Stimulated activated CD4-positive, alpha-beta T cell treated with anti-CD3 and anti-CD28 coated beads, TNF-alpha, amount 100 ng/mL, for 1 hour (primary cell): ENCODE results near the gene CNTLN.
"Not testable (repeated sequence)": the region's sequence is repeated elsewhere in the genome, so short reads cannot be mapped to it uniquely, and the experiment has no call there.

Experiments used
- DNase-seq, 3 donors: peaks; one replicate each; pipeline ENCODE4 v3.0.0-alpha.2; 2020; ENCODE audit warnings: low read depth in 3 of 3, low spot score in 1 of 3

CNTLN gene

DNA sequence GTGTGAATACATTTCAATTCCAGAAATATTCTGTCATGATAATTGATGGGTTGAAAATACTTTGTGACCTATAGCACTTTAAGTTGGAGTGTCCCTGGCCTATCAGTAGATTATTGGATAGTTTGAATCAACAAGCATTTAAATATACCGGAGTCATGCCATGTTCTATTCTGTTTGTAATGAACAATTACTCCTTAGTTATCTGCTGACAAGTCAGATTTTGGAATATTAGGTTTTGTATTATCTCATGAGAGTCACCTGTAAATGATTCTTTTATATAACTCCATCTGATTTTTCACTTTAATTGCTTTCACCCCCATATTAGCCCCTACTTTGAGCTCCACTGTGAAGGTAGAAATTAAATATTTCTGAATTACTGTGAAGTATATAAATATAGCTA, 351.6 kb downstream of the CNTLN start:
- DNase-seq = no peak

DNA sequence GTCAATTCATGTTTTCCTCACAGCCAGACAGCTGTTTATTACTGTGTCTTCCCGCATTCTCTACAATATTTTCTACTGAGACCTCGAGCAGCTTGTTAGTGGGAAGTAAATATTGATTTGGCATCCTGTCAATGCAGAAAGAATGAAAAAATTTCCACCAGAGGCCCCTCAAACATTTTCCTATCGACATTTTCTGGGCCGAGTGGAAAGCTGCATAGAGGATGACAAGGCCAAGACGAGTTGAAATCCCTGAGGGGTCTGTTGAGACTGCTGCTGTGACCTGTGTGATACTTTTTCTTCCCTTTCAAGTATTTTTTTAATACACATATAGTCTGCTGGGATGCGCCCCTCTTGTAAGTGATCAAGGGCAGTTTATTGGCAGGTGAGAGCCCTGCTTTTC, 352.6 kb downstream of the CNTLN start:
- no peak for DNase-seq

DNA sequence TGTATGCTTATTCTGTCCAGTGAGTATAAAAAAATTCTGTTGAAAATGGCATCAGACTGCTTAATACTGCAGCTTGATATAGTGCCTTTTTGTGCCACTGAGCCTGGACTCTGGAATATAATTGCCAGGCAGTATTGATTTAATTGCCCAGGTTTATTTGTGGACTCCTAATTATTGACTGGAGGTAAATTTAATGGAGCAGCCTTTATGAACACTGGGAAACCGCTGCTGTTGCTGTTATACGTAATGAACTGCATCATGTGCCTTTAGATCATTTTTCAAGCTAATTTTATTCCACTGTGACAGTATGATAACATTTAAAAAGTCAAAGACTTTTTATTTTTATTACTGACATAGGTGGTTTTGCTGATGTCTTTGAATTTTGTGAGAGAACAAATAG, 353.8 kb downstream of the CNTLN start:
- no peak for DNase-seq

DNA sequence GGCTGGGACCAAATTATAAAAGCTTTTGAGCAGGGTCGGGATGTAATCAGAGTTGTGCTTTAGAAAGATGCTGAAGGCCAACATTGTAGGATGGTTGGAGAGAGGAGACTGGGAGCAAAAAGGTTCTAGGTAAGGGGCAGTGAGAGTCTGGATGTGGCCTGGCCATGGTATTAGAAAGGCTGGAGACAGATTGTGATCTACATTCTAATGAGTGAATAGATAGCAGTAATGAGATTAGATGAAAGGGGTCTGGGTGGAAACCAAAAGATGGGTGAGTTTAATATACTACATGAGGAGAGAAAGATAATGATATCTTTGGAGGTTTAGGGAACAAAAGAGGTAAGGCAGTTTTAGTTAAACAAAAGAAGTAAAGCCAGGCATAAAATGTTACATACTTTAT, 355.3 kb downstream of the CNTLN start:
- no peak for DNase-seq

DNA sequence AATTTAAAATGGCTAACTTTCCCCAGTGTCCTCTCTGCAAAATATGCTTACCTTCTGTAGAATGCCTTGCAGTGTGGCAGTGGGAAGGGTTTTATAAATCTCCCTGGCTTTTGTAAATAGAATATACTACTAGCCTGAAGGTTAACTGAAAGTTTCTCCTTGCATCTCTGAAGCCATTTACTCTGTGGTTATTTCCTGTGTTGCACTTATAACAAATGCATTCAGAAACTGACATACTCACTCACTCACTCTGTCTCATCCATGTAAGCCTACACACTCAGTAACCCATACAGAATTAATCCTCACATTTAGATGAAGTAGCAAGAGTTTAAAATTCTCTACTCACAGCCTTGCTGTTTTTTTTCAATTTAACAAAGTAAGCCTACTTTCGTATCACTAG, 356.9 kb downstream of the CNTLN start:
- no peak for DNase-seq

- DNase-seq = no peak
These were observed 368.4 kb downstream of the CNTLN start for GRCh38 chr9:17503196-17503595.

GRCh38 chr9:17509151-17509550, 374.3 kb downstream of the CNTLN start:
- DNase-seq = no peak

GRCh38 chr9:17509701-17510100, 374.9 kb downstream of the CNTLN start:
- DNase-seq = no peak

GRCh38 chr9:17519761-17520160, 384.9 kb downstream of the CNTLN start:
- no peak for DNase-seq

- DNase-seq = no peak
These were observed 385.6 kb downstream of the CNTLN start for GRCh38 chr9:17520268-17521064.

DNA sequence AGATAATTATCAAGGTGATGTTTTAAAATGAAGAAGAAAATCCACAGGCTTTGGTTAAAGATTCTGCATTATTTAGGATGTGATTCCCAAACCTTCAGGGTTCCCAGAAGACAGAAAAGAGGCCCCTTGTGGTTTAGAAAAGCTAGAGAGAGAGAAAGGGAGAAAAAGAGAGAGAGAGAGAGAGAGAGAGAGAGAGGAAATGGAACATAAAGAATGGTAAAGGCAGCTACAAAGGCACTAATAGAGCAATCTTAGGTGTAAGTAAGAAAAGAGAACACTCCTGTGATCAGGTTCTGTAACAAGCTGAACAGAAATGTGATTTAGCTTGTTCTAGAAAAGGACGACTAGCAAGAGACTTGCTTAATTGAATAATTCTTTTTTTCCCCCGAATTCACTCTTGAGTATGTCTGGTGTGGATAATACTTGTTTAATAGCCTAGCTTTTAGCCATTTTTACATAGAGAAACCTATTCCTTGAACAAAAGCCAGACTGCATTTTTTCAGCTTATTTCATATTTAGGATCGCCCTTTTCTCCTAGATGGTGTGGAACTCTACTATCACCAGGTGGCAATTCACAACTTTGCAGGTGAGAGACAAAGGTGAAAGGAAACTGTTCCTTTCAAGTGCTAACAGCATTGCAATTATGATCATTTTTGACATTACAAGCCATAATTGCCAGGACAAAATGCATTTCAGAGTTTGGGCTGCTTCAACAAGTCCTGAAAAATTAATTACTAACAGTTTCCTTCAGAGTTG, 386.4 kb downstream of the CNTLN start:
- no peak for DNase-seq

GRCh38 chr9:17526726-17527125, 391.9 kb downstream of the CNTLN start:
- not testable (repeated sequence) for DNase-seq

- DNase-seq = no peak
These were observed 394.0 kb downstream of the CNTLN start for GRCh38 chr9:17528859-17529258.

GRCh38 chr9:17531642-17532254, 396.9 kb downstream of the CNTLN start:
- DNase-seq = no peak

DNA sequence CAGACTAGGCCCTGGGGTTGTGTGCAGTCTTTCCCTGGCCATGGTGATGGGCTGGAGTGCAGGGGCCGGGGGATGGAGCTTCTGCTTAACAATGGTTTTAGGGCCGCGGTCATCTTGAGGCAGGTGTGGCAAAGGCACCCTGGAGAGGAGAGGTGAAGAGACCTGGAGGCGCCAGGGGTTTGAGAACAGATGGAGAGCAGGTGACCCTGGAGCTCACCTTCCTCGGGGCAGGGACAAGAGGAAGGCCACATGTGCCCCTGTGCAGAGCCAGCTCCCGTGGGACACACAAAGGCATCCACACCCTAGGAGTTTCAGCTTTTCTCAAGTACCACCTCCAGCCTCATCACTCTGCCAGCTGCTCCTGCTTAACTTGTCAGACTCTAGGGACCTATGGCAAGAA, 397.6 kb downstream of the CNTLN start:
- no peak for DNase-seq

DNA sequence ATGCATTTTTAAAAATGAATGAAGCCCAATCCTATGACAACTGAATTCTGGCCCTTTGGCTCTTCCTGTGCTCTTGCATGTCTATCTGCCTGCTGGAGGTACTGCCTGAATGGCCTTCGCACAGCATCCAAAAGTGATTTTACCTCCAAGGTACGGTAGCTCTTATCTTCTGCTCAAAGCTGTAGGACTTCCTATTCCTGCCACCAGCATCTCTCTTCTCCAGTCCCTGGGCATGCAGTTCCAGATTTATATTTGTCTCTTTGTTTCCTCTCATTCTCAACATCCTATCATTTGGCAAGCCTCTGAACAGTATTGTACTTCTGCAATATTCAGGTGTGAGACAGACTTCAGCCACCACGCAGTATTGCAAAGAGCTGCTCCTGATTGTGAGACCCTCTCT, 400.3 kb downstream of the CNTLN start:
- DNase-seq = no peak

DNA sequence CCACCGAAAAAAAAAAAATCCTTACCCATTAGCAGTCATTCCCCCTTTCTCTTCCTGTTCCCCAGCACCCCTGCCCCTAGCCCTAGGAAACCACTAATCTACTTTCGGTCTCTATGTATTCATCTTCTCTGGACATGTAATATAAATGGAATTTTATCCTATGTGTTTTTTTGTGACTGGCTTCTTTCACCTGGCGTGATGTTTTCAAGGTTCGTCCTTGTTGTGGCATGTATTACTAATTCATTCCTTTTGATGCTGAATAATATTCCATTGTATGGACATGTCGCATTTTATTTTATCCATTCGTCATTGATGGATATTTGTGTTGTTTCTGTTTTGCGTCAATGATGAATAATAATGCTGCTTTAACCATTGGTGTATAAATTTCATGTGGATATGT, 401.2 kb downstream of the CNTLN start:
- no peak for DNase-seq

GRCh38 chr9:17551023-17551422, 416.2 kb downstream of the CNTLN start:
- DNase-seq = no peak
